Suprapubic skin (tissue), 3 donors: Measurements from ENCODE around the gene RFPL2.

Source experiments
- POLR2A ChIP-seq, 2 donors: fragments of 450-650 bp; IDR thresholded peaks; one replicate each; pipeline ENCODE4 v1.6.1; 2017; ENCODE audit warnings: antibody characterized with exemption in 2 of 2, mild to moderate bottlenecking in 2 of 2, moderate library complexity in 2 of 2
- TF ChIP-seq, protein P1 (sequence below), 2 donors: fragments of 200-600 bp in 1 of 2; fragments of 450-650 bp in 1 of 2; sonication (generic) in 1 of 2; IDR thresholded peaks; one replicate each; pipeline ENCODE4 v1.5.1; 2016 to 2019; ENCODE audit warnings: antibody characterized with exemption in 2 of 2, mild to moderate bottlenecking in 1 of 2, moderate library complexity in 1 of 2

DNA sequence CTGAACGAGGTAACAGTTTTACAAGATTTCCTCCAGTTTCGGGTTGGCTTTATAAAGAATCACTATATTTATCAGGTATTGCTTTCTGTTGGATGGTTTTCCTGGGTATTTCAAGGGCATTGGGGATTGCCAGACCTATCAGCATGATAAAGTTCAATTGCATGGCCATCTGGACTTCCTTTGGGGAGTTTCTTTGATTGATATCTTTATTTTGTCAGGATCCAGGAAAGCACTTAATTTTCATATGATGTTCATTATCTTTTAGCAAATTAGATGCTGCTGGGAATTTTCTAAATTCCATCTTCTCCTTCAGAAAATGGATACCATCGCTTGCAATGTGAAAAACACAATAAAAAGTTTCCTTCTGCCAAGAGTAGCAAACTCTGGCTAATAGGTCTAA lies 21.2 kb downstream of the RFPL2 start:
- TF ChIP-seq, protein P1, sequence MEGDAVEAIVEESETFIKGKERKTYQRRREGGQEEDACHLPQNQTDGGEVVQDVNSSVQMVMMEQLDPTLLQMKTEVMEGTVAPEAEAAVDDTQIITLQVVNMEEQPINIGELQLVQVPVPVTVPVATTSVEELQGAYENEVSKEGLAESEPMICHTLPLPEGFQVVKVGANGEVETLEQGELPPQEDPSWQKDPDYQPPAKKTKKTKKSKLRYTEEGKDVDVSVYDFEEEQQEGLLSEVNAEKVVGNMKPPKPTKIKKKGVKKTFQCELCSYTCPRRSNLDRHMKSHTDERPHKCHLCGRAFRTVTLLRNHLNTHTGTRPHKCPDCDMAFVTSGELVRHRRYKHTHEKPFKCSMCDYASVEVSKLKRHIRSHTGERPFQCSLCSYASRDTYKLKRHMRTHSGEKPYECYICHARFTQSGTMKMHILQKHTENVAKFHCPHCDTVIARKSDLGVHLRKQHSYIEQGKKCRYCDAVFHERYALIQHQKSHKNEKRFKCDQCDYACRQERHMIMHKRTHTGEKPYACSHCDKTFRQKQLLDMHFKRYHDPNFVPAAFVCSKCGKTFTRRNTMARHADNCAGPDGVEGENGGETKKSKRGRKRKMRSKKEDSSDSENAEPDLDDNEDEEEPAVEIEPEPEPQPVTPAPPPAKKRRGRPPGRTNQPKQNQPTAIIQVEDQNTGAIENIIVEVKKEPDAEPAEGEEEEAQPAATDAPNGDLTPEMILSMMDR (IDR thresholded peaks at IDR 0.05) = no peak
- no peak for TF ChIP-seq POLR2A (IDR thresholded peaks at IDR 0.05)
